Measurements from ENCODE around the gene CYP4A22. TPM values are rescaled to one million over a fixed set of nuclear protein-coding genes. Genes with fewer than 3 reads are reported as not detected.
A peak's percentile ranks its signal among the peaks of the same experiment; 100 is the strongest.
"Not testable (repeated sequence)": the region's sequence is repeated elsewhere in the genome, so short reads cannot be mapped to it uniquely, and the experiment has no call there.

Gene CYP4A22
- total RNA-seq, 1 donor from 2014 or later = not detected

DNA sequence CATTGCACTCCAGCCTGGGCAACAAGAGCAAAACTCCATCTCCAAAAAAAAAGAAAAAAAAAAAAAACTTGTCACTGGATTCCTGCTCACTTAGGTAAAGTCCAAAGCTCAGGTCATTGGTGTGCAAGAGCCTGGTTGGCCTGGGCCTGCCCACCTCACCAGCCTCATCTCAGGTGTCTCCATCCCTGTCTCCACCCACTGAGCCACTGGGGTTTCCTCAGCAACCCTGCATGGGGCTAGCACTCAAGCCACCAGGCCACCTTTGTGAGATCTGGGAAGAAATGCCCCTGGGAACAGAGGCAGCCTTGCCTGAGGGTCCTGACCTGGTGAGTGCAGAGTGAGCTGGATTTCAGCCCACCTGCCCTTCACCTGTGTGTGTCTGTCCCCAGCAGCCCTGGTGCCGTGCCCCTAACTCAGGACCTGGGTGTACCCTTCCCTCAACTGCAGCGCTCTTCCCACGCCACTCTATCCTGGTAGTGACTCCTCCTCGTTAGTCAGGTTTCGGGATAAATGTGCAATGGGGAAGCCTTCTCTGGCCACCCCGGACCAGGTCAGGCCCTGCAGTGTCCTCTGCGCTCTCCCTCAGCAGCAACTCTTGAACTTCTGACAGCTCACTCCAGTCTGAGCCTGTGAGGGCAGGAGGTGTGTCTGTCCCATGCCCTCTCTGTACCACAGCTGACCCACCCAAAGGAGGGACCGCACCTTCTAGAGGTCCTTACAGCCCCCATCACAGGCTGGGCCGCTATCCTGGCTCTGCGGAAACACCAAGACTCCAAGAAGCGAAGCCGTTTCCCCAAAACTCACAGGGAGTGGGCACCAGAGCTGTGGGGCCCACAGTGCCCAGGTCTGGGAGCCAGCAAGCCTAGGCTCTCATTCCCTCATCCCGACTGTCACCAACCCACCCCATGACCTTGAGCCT lies 49.3 kb downstream of the CYP4A22 start:
- no peak for DNase-seq

DNA sequence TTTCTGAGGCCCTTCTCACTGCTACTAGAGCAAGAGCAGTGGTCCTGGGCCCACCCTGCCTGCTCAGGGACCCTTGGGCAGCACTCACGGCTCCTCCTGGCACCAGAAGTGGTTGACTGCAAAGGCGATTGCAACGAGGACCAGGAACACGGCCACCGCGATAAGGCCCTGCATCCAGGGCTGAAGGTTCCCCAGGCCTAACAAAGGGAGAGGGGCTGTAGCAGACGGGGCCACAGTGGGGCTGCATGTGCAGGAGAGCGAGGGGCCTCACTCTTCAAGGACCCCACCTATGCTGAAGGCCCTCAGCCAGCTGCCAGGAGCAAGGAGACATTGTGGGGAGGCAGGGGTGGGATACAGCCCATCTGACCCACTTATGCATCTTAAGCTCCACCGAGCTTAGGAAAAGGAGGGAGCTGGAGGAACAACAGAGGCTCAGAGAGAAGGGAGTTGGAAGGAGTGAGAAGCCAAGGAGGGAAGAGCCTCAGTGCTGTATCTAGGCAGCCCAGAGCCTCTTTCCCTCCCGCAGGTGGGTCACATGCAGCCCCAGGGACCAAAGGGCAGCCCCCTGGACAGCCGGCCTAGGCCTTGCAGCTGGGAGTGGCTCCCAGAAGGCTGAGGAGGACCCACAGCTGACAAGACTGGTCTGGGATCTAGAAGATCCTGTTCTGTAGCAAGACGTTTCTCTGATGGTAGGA lies 50.1 kb downstream of the CYP4A22 start:
- no peak for DNase-seq

DNA sequence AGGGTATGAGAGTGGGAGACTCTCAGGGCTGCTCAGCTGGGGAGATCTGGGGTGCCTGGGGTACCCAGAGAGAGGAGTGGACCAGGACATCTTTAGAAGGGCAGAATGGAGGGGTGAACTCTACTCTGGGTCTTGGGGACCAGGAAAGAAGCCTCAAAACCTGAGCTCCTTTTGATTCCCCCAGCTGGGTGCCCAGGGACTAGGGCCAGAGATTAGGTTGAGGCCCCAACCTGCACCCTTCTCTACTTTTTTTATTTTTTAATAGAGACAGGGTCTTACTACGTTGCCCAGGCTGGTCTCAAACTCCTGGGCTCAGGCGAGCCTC lies 50.6 kb downstream of the CYP4A22 start:
- no peak for DNase-seq

DNA sequence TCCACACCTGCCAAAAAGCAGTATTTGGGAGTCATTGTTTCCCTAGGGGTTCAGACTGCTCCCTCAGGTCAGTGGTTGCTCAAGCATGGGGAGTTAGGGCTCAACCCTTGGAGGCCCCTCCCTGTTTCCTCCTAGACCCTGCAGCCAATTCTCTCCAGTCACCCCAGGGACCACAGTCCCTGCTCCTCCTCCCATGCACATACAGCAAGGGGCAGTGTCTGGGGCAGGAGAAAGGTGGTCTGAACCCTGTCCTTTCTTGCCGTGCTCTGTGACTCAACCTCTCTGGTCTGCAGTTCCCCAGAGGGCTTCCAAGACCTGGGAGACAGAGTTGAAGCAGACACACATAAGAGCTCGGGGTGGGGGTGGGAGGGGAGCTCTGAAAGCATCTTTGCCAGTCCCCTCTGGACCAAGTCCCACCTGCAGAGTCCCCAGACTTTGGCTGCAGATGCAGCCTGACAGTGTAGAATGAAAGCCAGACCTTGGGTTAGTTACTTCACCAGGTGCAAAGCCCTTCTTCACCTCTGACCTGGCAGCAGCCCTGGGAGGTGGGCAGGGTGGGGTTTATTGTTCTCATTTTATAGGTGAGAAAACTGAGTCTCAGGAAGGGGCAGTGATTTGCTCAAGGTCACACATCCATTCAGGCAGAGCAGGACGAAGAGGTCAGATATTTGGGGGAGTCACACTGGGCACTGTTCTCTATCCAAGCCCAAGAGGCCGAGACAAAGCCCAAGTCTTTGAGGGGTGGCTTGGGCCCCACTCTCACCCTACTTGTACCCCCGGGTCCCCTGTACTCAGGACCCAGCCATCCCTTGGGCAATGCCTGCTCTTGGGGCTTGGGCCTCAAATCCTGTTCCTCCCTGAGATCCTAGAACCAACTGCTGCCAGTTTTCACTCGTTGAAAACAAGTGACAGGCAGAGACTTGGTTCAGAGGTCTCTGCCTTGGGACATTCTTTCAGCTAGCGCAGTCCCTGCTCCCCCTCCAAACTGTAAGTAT lies 51.8 kb downstream of the CYP4A22 start:
- no peak for DNase-seq

DNA sequence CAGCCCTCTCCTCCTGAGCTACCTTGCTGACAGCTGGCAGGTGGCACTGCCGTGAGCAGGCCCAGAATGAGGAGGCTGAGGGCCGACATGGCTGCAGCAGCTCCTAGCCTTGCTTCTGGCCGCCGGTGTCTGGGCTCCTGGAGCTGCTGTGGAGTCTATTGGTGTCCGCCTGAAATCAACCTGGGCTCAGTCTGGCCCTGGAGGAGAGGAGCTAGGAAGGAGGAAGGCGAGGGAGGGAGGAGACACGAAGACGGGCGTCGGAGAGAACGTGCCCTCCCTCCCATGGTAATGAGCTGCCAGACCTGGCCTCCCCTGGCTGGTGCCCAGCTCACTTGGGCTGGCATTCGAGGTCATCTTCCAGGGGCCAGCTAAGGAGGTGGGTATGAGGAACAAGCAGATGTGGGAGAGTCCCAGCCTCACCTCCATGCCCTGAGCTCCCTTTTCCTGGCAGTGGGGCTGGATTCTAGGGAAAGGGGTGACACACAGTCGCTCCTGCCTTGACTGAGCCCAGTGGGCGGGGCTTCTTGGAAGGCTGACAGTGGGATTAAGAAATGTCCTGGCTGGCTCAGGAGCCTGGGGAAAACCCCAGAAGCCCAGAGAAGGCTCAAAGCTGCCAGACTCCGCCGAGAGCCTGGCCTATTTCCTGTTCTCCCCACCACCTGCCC lies 52.7 kb downstream of the CYP4A22 start, which contains the start of gene PDZK1IP1:
Gene PDZK1IP1, minus strand, starts transcription at position 193 of the 665 bp plus-strand sequence. Its CDS starts 104 bp downstream, at position 89.
- DNase-seq = peak; percentile 64

DNA sequence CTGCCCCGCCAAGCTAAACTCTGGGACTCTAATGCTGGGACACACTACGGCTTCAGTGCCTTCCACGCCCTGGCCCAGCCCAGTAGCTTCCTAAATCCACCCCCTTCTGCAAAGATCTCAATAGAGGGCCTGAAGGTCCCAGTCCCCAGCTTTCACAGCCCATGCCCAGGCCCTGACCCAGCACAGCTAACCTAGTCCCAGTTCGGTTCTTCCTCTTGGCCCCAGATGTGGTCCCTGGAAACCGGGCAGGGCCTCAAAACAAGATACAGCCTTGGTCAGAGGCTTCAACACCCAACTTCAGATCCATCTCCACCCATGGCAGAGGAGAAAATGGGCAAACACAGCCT lies 53.2 kb downstream of the CYP4A22 start:
- DNase-seq = no peak

DNA sequence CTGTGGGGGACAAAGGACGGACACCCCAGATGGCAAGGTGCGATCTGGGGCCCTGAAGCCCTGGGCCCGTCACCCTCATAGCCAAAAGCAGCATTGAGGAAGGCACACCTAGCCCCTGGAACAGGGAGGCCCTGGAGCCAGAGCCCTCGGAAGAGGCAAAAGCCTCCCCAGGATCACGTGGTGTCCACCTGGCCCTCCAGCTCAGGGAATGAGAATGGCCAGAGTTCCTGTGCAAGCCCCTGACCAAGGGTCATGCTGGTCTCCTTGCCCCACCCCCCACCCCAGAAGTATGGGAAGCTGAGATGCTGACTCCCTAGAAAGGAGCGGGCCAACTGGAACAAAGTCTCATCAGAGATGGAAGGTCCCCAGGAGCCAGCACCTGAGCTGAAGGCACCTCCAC lies 53.6 kb downstream of the CYP4A22 start:
- DNase-seq = no peak

DNA sequence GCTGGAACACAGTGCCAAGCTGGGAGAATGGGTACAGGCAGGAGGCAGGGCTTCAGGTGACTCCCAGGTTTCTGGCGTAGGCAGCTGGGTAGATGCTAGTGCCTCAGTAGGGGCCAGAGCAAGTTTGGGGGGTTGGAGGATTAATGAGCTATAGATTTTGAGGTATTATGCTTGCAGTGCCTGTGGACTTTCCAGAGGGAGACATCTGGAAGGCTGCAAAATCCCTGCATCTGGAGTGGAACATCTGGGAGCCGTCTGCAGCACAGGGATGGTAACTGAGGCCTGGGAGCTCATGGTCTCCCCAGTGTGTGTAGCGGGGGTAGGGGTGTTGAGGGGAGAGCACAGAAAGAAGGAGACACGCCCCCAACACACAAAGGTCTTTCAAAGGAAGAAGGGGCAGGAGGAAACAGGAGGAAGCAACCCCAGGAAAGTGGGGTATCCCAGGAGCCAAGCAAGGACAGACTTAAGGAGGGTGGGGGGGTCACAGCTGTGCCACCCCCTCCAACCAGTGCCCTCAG lies 54.8 kb downstream of the CYP4A22 start:
- peak; percentile 16 for DNase-seq

DNA sequence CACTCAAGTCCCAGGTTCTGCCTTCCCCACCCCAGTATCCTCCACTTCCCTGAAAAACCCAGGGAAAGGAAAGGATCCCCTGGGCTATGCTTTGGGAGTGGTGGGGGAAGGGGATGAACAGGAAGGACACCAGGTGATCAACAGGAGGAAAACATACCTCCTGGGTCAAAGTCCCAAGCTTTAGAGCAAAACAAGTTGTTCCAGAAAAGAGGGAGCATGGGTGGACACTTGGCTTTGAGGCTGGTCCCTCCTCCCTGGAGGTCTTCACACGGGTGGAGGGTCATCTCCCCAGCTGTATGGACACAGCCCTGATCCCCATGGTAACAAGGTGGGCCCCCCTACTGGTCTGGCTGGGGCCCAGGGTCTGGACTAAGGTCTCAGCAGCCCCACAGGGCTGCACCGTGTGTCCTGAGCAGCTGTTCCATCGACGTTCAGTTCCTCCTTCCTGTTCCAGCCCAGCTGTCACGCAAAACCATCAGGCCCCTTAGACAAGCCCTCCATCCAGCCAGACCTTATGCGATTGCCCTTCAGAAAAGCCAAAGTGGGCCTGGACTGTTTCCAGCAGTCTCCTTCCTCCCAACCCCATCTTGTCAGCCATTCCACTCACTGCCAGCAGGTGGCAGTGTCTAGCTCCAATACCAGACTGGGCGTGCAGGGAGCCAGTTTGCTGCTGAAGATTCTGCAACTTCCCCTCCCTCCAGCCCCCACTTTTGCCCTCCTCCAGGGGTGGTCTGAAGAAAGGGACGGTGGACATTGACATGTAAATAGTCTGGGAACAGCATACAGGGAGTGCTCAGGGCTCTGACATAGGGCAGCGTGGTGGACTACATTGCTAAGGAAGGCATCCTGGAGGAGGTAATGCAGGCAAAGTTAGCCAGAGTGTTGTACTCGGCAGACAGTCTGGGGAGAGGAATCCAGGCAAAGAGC lies 55.5 kb downstream of the CYP4A22 start:
- DNase-seq = peak; percentile 94

DNA sequence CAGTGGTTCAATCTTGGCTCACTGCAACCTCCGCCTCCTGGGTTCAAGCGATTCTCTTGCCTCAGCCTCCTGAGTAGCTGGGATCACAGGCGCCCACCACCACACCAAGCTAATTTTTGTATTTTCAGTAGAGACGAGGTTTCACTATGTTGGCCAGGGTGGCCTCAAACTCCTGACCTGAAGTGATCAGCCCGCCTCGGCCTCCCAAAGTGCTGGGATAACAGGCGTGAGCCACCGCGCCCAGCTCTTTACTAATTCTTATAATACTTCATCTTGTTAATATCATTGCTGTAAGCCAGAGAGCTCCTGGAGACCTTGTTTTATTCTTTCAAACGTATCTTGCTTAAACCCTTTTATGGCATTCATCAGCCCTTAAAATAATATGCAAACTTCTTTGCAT lies 56.3 kb downstream of the CYP4A22 start:
- DNase-seq = not testable (repeated sequence)

DNA sequence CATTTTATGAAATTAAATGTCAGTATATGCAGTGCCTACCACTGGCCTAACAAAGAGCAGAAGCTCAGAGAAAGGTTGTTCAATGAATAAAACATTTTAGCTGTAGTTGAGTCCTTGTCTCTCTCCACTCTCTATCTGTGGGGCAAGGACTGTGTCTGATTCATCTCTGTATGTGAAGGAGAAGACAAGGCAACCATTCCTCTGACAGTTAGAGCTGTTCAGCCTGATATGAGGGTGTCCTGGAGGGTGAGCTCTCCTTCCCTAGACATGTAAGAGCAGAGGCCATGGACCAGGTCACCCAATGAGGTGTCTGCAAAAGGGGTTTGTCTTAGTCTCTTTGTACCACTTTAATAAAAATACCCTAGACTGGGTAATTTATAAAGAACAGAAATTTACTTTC lies 57.1 kb downstream of the CYP4A22 start:
- DNase-seq = no peak

DNA sequence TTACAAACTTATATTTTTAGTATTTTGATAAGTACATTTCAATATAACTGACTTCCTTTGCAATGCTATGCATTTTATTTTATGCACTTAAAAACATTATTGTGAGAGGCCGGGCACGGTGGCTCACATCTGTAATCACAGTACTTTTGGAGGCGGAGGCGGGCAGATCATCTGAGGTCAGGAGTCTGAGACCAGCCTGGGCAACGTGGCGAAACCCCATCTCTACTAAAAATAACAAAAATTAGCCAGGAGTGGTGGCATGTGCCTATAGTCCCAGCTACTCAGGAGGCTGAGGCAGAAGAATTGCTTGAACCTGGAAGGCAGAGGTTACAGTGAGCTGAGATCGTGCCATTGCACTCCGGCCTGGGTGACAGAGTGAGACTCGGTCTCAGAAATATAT lies 58.7 kb downstream of the CYP4A22 start:
- DNase-seq = not testable (repeated sequence)

DNA sequence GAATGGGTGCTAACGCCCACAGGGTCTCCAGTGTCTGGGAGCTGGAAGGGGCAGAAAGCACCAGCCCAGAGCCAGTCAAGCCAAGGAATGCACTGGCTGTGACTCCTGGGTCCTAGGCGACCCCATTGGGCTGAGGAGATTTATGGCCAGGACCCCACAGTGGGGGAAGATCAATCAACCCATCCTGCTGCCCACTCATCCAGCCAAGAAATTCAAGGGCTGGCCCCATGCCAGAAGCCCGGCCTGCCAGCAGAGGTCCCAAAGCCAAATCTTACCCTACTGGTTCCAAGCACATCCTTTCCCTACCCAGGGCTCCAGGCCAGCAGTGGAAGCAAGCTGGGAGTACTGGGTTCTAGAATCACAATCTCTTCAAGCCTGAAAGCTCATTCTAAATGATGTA lies 59.4 kb downstream of the CYP4A22 start:
- DNase-seq = no peak

DNA sequence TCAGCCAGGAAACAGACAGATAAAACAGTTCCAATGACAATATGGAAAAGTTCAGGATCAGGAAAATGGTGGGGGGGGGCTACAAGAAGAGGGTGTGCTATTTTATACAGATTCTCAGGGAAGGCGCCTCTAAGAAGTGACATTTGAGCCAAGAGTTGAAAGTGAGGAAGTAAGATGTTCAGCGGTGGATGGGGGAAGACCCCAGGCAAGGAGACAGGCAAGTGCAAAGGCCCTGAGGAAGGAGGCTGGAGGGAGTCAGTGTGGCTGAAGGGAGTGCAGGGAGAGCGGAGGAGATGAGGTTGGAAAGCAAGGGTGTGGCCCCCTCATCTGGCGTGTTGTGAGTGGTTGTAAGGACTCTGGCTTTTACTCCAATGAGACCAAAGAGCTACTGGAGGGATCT lies 61.0 kb downstream of the CYP4A22 start:
- DNase-seq = no peak

Other genes starting within 250 kb of the CYP4A22 start
- gene CYP4A11, start 196.0 kb upstream of the CYP4A22 start, total RNA-seq = not detected
- 3.0 TPM for gene CYP4X1, start 113.8 kb upstream of the CYP4A22 start, total RNA-seq
- gene CYP4Z1, start 70.2 kb upstream of the CYP4A22 start, total RNA-seq = not detected
- gene PDZK1IP1, start 52.6 kb downstream of the CYP4A22 start, total RNA-seq = 2.1 TPM
- gene TAL1, start 94.8 kb downstream of the CYP4A22 start, total RNA-seq = 3.6 TPM
- gene STIL, start 176.7 kb downstream of the CYP4A22 start, total RNA-seq = 8.8 TPM
- gene CMPK1, start 196.3 kb downstream of the CYP4A22 start, total RNA-seq = 102 TPM